Small intestine (tissue), 7 donors: ENCODE results near the gene DCLRE1A. TPM values are rescaled to one million over a fixed set of nuclear protein-coding genes. Genes with fewer than 3 reads are reported as not detected.

Experiments used
- DNase-seq, 2 donors: peaks; one replicate each; pipeline versions ENCODE4 v3.0.0 to v3.0.0-alpha.2; 2013
- FAIRE-seq: peaks from 2 replicates; lab custom pipeline; 2012; peaks lifted over from hg19 to GRCh38; lab: Jason Lieb, UNC
- H3K27ac ChIP-seq, 3 donors: one replicate each; pipeline ENCODE4 v1.5.1; 2013; ENCODE audit warnings: low read length in 2 of 3, mild to moderate bottlenecking in 2 of 3, control low read depth in 1 of 3, inconsistent platforms in 1 of 3, low read depth in 1 of 3, moderate library complexity in 1 of 3
- H3K27me3 ChIP-seq, 3 donors: one replicate each; pipeline ENCODE4 v1.6.1; 2013; ENCODE audit warnings: low read length in 3 of 3, inconsistent platforms in 1 of 3; ENCODE audit not compliant: control insufficient read depth in 3 of 3, insufficient read depth in 3 of 3
- H3K36me3 ChIP-seq, 3 donors: one replicate each; pipeline ENCODE4 v1.6.1; 2013; ENCODE audit warnings: low read length in 3 of 3, inconsistent platforms in 1 of 3, low read depth in 1 of 3, mild to moderate bottlenecking in 1 of 3, moderate library complexity in 1 of 3; ENCODE audit not compliant: control insufficient read depth in 3 of 3, insufficient read depth in 2 of 3
- H3K4me1 ChIP-seq, 3 donors: one replicate each; pipeline ENCODE4 v1.6.1; 2013; ENCODE audit warnings: low read length in 2 of 3, inconsistent platforms in 1 of 3, low read depth in 1 of 3, mild to moderate bottlenecking in 1 of 3, moderate library complexity in 1 of 3; ENCODE audit not compliant: control insufficient read depth in 3 of 3, insufficient read depth in 2 of 3
- H3K4me3 ChIP-seq, 3 donors: one replicate each; pipeline ENCODE4 v1.5.1; 2013; ENCODE audit warnings: low read length in 3 of 3, control low read depth in 1 of 3, inconsistent platforms in 1 of 3, low read depth in 1 of 3, mild to moderate bottlenecking in 1 of 3, moderate library complexity in 1 of 3
- H3K9me3 ChIP-seq, 2 donors: one replicate each; pipeline ENCODE4 v1.6.1; 2013; ENCODE audit warnings: low read depth in 1 of 2, low read length in 1 of 2; ENCODE audit not compliant: control insufficient read depth in 2 of 2, insufficient read depth in 1 of 2
- WGBS, 3 donors: extraction: QIAGEN DNeasy Blood & Tissue Kit; methylation state at CpG; one replicate each; pipeline ENCODE4 v1.1.7; 2013; 5-methylcytosine and 5-hydroxymethylcytosine counted together
- polyA plus RNA-seq, 4 donors: library from polyadenylated mRNA; stranded (reverse) in 3 of 4; unstranded in 1 of 4; fragments of 200-250 nt in 3 of 4; fragments of 120-200 nt in 1 of 4; gene quantifications; one replicate each; pipeline versions ENCODE4 v1.2.1 to v1.2.3, GENCODE V29; 2013
- donor health status: healthy with polysubstance abuse.
- donor health status: control.
- donor health status: control.
- donor health status: Bipolar disorder and iron deficiency.
- donor health status: healthy.

Gene DCLRE1A
- polyA plus RNA-seq, 4 donors = 3.8 to 9.5 (median 4.6) TPM

DNA sequence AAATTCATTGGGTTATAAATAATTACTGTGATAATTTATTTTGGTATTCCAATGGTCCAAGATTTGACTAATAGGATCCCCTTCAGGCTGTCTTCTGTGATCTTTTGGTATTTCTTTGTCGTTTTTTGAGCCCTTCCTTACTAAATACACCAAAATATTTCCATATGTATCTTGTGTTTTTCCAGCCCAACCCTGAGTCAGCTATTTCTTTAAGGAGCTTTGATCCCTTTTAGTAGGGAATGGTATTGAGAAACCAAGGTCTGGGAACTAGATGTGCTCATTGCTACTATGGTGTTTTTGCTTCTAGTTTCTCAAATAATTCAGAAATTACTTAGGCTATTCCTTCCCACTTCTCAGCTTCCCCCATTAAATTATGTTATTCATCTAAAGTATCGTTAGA, 15.9 kb upstream of the DCLRE1A start:
- Histone ChIP-seq H3K27me3 (no peaks in the 10 kb centered on the region), H3K36me3 (peaks cover 0 to 5% (median 0%) of the 10 kb centered on the region in 3 donors), H3K4me1 (no peaks in the 10 kb centered on the region), H3K27ac (no peak overlapping the region), H3K4me3 (no peak overlapping the region), H3K9me3 (peaks cover 0 to 11% of the 10 kb centered on the region in 2 donors)
- DNase-seq (no peak), FAIRE-seq (no peak)
- WGBS, 3 donors = 70 to 95% (median 91%) methylated on average over 2 of the region's 2 CpGs

DNA sequence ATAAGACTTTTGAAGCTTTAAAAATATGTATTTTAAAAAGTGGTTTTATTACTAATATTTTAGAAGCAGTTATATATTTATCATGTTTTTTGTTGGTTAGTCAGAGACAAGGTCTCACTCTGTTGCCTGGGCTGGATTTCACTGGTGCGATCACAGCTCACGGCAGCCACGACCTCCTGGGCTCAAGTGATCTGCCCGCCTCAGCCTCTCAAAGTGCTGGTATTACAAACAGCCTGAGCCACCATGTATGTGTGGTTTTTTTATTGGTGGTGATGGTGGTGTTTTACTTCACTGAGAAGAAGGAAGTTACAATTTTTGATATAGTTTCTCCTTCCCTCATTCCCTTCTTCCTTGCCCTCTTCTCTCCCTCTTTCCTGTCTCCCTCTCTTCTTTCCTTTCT, 14.0 kb upstream of the DCLRE1A start:
- H3K4me3 ChIP-seq = no peak overlapping the region
- H3K9me3 ChIP-seq = peaks cover 0 to 11% of the 10 kb centered on the region in 2 donors
- no peak overlapping the region for H3K27ac ChIP-seq
- FAIRE-seq (no peak), DNase-seq (no peak)
- WGBS, 3 donors = 94 to 96% (median 96%) methylated on average over 4 of the region's 4 CpGs
- H3K4me1 ChIP-seq = no peaks in the 10 kb centered on the region
- H3K36me3 ChIP-seq = peaks cover 0 to 10% (median 2%) of the 10 kb centered on the region in 3 donors
- no peaks in the 10 kb centered on the region for H3K27me3 ChIP-seq

DNA sequence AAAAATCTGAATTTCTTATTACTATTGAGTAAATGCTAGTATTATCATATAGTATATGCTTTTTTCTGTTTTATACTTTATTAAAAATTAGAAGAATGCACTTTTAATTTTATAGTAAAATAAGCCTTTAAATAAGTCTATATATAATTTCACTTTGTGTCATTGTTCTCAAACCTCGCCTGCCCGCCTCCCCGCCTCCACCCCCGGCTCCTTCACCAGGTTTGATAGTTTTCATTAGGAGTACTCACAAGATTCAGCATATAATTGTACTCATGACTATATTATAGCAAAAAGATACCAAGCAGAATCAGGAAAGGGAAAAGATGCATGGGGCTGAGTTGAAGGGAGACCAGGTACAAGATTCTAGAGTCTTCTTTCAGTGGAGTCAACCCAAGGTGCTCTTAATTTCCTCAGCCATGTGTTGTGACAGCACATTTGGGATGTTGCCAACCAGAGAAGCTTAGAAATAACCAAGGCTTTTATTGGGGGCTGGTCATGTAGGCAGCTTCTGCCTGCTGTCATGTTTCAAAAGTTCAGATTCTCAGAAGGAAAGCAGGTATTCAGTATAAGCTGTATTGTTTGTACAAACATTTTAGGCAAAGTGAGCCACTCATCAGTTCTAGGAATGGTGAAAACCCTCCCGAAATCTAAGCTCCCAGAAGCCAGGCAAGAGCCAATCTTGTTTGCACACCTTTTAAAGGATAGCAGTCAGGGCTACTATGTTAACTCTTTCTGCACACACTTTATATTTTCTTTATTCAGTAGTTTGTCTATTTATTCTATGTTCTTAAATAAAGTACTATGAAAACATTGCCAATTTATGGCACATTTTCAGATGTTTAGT, 12.9 kb upstream of the DCLRE1A start:
- DNase-seq (no peak), FAIRE-seq (no peak)
- Histone ChIP-seq H3K36me3 (peaks cover 0 to 12% (median 2%) of the 10 kb centered on the region in 3 donors), H3K9me3 (peaks cover 0 to 4% of the 10 kb centered on the region in 2 donors), H3K27ac (no peak overlapping the region), H3K4me1 (no peaks in the 10 kb centered on the region), H3K4me3 (no peak overlapping the region), H3K27me3 (no peaks in the 10 kb centered on the region)
- 91 to 97% (median 93%) methylated on average over 5 of the region's 5 CpGs for WGBS, 3 donors

DNA sequence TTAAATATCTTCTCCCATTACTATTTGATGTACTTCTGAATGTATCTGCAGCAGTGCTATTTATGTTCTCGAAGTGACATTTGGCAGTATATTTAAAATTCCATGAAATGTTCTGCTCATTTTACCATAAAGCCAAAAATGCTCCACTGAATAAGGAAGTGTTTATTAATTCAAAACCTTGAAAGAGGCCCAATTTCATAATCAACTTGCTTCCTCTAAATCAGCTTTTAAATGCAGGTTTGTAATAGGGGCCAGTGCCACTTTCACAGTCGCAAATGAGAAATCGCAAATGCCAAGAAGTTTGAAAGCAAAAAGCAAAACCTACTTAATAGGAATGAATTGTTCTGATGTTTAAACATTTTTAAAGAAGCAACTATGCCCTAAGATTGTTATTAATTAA, 12.0 kb upstream of the DCLRE1A start:
- DNase-seq (no peak), FAIRE-seq (no peak)
- H3K27me3 ChIP-seq = no peaks in the 10 kb centered on the region
- peaks cover 2 to 11% (median 3%) of the 10 kb centered on the region in 3 donors for H3K36me3 ChIP-seq
- no peak overlapping the region for H3K27ac ChIP-seq
- no peak overlapping the region for H3K4me3 ChIP-seq
- 76 to 94% (median 88%) methylated on average over 3 of the region's 3 CpGs for WGBS, 3 donors
- no peaks in the 10 kb centered on the region for H3K4me1 ChIP-seq
- H3K9me3 ChIP-seq = peaks cover 0 to 1% of the 10 kb centered on the region in 2 donors

DNA sequence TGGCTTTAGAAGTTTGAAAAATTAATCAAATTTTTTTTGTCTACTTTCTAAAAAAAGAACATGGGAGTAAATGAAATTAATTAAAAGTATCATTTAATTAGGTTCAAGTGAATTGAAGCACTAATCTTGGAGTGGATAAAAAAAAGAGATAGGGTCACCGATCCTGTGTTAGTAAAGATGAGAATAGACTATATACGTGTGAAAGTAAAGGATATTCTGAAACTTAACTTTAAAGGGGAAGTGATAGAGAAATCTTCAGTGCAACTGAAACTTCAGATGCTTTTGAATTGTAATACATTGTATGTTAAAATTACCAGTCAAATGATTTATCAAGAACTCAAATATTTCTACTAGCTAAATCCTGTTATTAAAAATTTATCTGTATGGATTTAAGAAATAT, 5.4 kb upstream of the DCLRE1A start:
- peak; percentile 49 for FAIRE-seq
- 75 to 90% (median 79%) methylated on average over 2 of the region's 2 CpGs for WGBS, 3 donors
- no peaks in the 10 kb centered on the region for H3K27me3 ChIP-seq
- no peak overlapping the region for H3K27ac ChIP-seq
- no peak overlapping the region for H3K4me3 ChIP-seq
- DNase-seq = no peak
- H3K9me3 ChIP-seq = no peaks in the 10 kb centered on the region
- H3K36me3 ChIP-seq = peaks cover 3 to 5% (median 5%) of the 10 kb centered on the region in 3 donors
- H3K4me1 ChIP-seq = peaks cover 0 to 3% (median 0%) of the 10 kb centered on the region in 3 donors

DNA sequence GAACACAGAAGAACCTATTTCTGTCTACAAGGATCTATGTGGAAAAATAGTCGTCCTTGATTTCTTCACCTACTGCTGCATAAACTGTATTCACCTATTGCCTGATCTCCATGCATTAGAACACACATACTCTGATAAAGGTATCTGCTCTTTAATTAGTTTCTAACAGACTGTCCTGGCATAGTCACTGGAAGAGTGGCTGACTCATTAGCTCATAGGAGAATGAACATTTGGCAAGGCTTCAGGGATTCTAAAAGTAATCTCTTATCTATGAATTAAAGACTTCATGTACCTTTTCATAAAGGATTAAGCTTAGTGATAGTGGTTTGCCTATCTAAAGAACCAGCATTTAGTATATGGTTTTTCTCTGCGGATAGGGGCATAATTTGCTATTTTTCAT, 4.7 kb upstream of the DCLRE1A start:
- Histone ChIP-seq H3K36me3 (peaks cover 3 to 4% (median 3%) of the 10 kb centered on the region in 3 donors), H3K9me3 (no peaks in the 10 kb centered on the region), H3K4me3 (no peak overlapping the region), H3K27me3 (no peaks in the 10 kb centered on the region), H3K4me1 (peaks cover 0 to 3% (median 0%) of the 10 kb centered on the region in 3 donors), H3K27ac (no peak overlapping the region)
- DNase-seq = peak in 1 of 2 donors; percentile 88
- WGBS, 3 donors = 29 to 70% (median 53%) methylated on average over 2 of the region's 2 CpGs
- peak; percentile 26 for FAIRE-seq

DNA sequence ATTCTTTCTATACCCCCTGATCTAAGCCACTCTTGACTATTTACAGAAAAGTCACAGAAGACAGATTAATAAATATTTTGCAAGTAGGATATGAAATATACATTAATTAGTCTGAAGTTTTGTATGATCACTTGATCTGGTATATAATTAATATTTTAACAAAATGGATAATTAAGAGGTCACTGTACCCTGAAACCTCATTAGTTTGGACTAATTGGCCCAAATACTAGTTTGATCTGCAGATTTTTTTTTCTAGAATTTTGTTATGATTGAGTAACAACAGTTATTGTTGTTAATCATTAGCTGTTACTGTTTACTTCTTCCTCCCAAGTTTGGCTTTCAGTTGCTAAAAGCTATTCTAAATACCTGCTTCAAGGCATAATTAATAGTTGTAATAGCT, 3.3 kb upstream of the DCLRE1A start:
- Histone ChIP-seq H3K4me3 (no peak overlapping the region), H3K4me1 (peaks cover 0 to 4% (median 3%) of the 10 kb centered on the region in 3 donors), H3K27me3 (no peaks in the 10 kb centered on the region), H3K36me3 (peaks cover 3 to 4% (median 3%) of the 10 kb centered on the region in 3 donors), H3K27ac (no peak overlapping the region), H3K9me3 (no peaks in the 10 kb centered on the region)
- FAIRE-seq (no peak), DNase-seq (no peak)

DNA sequence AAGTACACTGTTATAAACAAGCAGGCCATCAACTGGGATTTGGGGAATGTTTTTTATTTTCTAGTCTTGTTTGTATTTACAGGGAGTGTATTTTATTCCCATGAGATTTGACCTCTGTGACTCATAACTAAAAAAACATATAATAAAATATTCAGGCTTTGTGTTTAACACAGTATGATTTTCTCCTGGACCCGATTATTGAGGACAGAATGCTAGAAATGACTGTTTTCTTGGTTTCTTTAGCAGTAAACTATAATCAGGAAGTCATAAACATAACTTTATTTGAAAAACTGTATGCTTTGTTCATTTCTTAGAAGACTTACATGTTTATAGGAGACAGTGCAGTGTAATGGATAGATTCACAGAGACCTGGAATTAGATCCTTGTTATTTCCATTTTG, 2.7 kb upstream of the DCLRE1A start:
- H3K27ac ChIP-seq = no peak overlapping the region
- H3K27me3 ChIP-seq = no peaks in the 10 kb centered on the region
- H3K4me1 ChIP-seq = peaks cover 2 to 4% (median 3%) of the 10 kb centered on the region in 3 donors
- H3K36me3 ChIP-seq = peaks cover 0 to 3% (median 3%) of the 10 kb centered on the region in 3 donors
- FAIRE-seq (no peak), DNase-seq (peak; percentile 8 to 20)
- no peaks in the 10 kb centered on the region for H3K9me3 ChIP-seq
- peak overlapping the region in 2 of 3 donors; percentile 7 to 91 for H3K4me3 ChIP-seq
- WGBS, 3 donors = 18 to 30% (median 26%) methylated on average over 1 of the region's 1 CpG
